ENCODE data around the gene CHRM1.

DNA sequence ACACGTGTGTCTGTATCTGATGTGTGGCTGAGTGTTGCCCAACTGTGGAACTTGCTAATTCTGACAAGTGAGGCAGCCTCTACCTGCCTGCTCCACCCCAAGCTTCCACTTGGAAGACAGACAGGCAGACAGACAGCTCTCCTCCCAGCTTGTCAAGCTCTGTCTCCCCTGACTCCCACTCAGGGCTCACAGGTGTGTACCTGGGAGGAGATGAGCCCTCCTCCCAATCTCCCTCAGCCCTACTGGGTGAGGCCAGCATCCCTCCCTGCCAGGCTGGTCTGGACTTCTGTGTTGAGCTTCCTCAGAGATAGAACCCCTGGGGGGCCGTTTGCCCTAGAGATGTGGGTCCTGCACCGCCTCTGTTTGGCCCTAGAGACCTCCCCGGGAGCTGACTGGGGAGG lies 1.0 kb upstream of the CHRM1 start:
- TF ChIP-seq CTCF (IDR thresholded peaks at IDR 0.05; ENCODE audit: low read length) (no peak), EZH2 (optimal IDR thresholded peaks at IDR 0.05; ENCODE audit: low read depth, low read length) (no peak), EZH2phosphoT487 (IDR thresholded peaks at IDR 0.05; ENCODE audit: low read length) (no peak)
